Measurements from ENCODE around the gene PARD6A. TPM values are rescaled to one million over a fixed set of nuclear protein-coding genes. Genes with fewer than 3 reads are reported as not detected.
A peak's percentile ranks its signal among the peaks of the same experiment; 100 is the strongest.

Gene PARD6A
- total RNA-seq, 2 donors from 2014 or later = 2.6 to 3.7 TPM

DNA sequence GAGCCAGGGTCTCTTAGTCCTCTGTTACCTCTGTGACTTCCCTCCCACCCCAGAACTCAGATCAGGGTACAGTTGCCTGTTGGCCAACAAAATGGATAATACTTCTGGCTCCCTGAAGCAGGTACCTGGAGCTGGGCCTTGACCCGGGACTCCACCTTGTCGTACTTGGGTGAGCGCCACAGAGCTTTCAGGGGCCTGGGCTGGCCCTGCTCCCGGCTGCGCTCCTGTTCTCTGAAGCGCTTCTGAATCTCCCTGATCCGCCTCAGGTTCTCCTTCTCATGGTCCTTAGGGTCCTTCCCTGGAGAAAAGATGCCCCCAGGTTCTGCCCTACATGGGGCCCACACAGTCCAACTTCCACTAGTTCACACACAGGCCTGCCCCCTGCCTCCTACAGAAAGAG, 4.1 kb downstream of the PARD6A start:
- Histone ChIP-seq H3K27ac (ENCODE audit: low read depth, low read length) (no peak overlapping the region), H3K4me1 (ENCODE audit: control insufficient read depth, insufficient read depth, low read length) (peaks cover 4% of the 10 kb centered on the region), H3K36me3 (ENCODE audit: control insufficient read depth, insufficient read depth, low read length) (peaks cover 11% of the 10 kb centered on the region), H3K27me3 (ENCODE audit: control insufficient read depth, insufficient read depth, low read length, poor library complexity, severe bottlenecking) (no peaks in the 10 kb centered on the region), H3K4me3 (ENCODE audit: low read length) (no peak overlapping the region), H3K9me3 (ENCODE audit: control insufficient read depth, low read length) (no peaks in the 10 kb centered on the region), H3K9ac (ENCODE audit: extremely low read depth, low read length, poor library complexity, severe bottlenecking) (no peak overlapping the region)
- Mint-ChIP-seq H3K4me3 (no peak overlapping the region), H3K27ac (no peak overlapping the region), H3K36me3 (ENCODE audit: low read depth) (peaks cover 13% of the 10 kb centered on the region), H3K27me3 (ENCODE audit: insufficient read depth) (peaks cover 5% of the 10 kb centered on the region), H3K9me3 (no peaks in the 10 kb centered on the region), H3K4me1 (peaks cover 7% of the 10 kb centered on the region)
- DNase-seq = no peak
- 92 to 95% methylated on average over 4 to 7 of the region's 7 CpGs for WGBS, 2 experiments (ENCODE audit: insufficient coverage in 1 of 2, insufficient read length in 1 of 2)
- TF ChIP-seq CTCF (conservative IDR thresholded peaks at IDR 0.05) = no peak

DNA sequence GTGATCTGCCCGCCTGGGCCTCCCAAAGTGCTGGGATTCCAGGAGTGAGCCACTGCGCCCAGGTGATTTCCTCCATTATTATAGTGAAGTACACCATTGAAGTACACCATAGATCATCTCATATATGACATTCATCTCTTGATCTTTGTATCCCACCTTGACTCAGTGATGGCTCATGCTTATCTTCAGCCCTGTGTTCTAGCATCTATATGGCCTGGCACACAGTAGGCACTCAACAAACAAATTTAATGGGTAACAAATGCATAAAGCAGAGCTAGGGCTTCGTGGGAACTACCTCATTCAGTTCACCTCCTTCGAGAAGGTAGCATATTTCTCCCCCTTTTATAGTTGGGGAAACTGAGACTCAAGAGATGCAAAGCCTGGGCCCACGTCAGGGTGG, 4.8 kb downstream of the PARD6A start:
- Histone ChIP-seq H3K9me3 (ENCODE audit: control insufficient read depth, low read length) (no peaks in the 10 kb centered on the region), H3K27ac (ENCODE audit: low read depth, low read length) (no peak overlapping the region), H3K27me3 (ENCODE audit: control insufficient read depth, insufficient read depth, low read length, poor library complexity, severe bottlenecking) (no peaks in the 10 kb centered on the region), H3K36me3 (ENCODE audit: control insufficient read depth, insufficient read depth, low read length) (peaks cover 11% of the 10 kb centered on the region), H3K4me1 (ENCODE audit: control insufficient read depth, insufficient read depth, low read length) (peaks cover 4% of the 10 kb centered on the region), H3K4me3 (ENCODE audit: low read length) (peak overlapping the region; percentile 76), H3K9ac (ENCODE audit: extremely low read depth, low read length, poor library complexity, severe bottlenecking) (no peak overlapping the region)
- no peak for DNase-seq
- Mint-ChIP-seq H3K4me1 (peaks cover 7% of the 10 kb centered on the region), H3K36me3 (ENCODE audit: low read depth) (peaks cover 13% of the 10 kb centered on the region), H3K27me3 (ENCODE audit: insufficient read depth) (peaks cover 5% of the 10 kb centered on the region), H3K4me3 (peak overlapping the region; percentile 71), H3K27ac (no peak overlapping the region), H3K9me3 (no peaks in the 10 kb centered on the region)
- TF ChIP-seq CTCF (conservative IDR thresholded peaks at IDR 0.05) = no peak
- 80 to 85% methylated on average over 4 to 5 of the region's 5 CpGs for WGBS, 2 experiments (ENCODE audit: insufficient coverage in 1 of 2, insufficient read length in 1 of 2)

DNA sequence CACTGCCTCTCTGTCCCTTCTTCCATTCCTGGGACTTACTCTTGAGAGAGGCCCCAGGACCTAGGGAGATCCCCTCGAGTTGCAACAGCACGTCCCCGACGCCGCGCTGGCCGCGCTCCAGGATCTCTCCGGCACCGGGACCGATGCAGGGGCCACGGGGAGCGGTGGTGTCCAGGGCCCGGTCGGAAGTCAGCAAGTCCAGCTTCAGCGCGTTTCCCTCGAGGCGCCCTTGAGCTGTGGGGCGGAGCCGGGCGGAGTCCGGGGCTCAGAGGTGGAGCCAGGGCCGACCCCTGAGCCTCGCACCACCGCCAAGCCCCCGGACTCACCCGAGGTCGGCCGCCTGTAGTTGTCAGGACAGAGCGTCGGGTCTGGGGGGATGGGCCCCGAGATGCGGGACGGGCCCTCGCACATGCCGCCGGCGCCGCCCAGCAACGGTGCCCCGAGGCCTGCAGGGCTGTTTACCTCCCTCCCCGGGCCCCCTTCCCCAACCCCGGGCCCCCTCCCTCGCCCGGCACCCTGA, 5.3 kb downstream of the PARD6A start:
- peak overlapping the region; percentile 53 for H3K27ac ChIP-seq (ENCODE audit: low read depth, low read length)
- H3K9me3 ChIP-seq (ENCODE audit: control insufficient read depth, low read length) = no peaks in the 10 kb centered on the region
- peak overlapping the region; percentile 34 for H3K9ac ChIP-seq (ENCODE audit: extremely low read depth, low read length, poor library complexity, severe bottlenecking)
- H3K4me3 ChIP-seq (ENCODE audit: low read length) = peak overlapping the region; percentile 76
- peaks cover 6% of the 10 kb centered on the region for H3K4me1 Mint-ChIP-seq
- no peaks in the 10 kb centered on the region for H3K9me3 Mint-ChIP-seq
- H3K27me3 Mint-ChIP-seq (ENCODE audit: insufficient read depth) = peaks cover 5% of the 10 kb centered on the region
- H3K27me3 ChIP-seq (ENCODE audit: control insufficient read depth, insufficient read depth, low read length, poor library complexity, severe bottlenecking) = no peaks in the 10 kb centered on the region
- peaks cover 4% of the 10 kb centered on the region for H3K4me1 ChIP-seq (ENCODE audit: control insufficient read depth, insufficient read depth, low read length)
- H3K36me3 ChIP-seq (ENCODE audit: control insufficient read depth, insufficient read depth, low read length) = peaks cover 11% of the 10 kb centered on the region
- peak; percentile 80 for DNase-seq
- peak overlapping the region; percentile 71 for H3K4me3 Mint-ChIP-seq
- peaks cover 13% of the 10 kb centered on the region for H3K36me3 Mint-ChIP-seq (ENCODE audit: low read depth)
- WGBS, 2 experiments (ENCODE audit: insufficient coverage in 1 of 2, insufficient read length in 1 of 2) = 3 to 23% methylated on average over 6 to 46 of the region's 46 CpGs
- no peak for TF ChIP-seq CTCF (conservative IDR thresholded peaks at IDR 0.05)
- H3K27ac Mint-ChIP-seq = no peak overlapping the region

All from endodermal cell (in vitro differentiated cells).